ENCODE results near the gene TBC1D5. TPM values are rescaled to one million over a fixed set of nuclear protein-coding genes. Genes with fewer than 3 reads are reported as not detected.
"Not testable (repeated sequence)": the region's sequence is repeated elsewhere in the genome, so short reads cannot be mapped to it uniquely, and the experiment has no call there.

Gene TBC1D5
- total RNA-seq = 32.1 and 33.4 TPM in 2 replicates

GRCh38 chr3:17742102-17742879 is at the start of gene TBC1D5:
Gene TBC1D5, minus strand, starts transcription at chr3:17742631. Its CDS starts 234,061 bp downstream, at chr3:17508570.
- TF ChIP-seq CTCF (conservative IDR thresholded peaks at IDR 0.05; ENCODE audit: low read depth, low read length) = no peak
- DNase-seq (ENCODE audit: low read depth) = no peak
- peak within 1 kb of the TSS; percentile 72 for H3K4me3 ChIP-seq (ENCODE audit: low read depth, low read length)

GRCh38 chr3:17783426-17783825 is 41.0 kb upstream of the TBC1D5 start:
- no peak overlapping the region for H3K4me3 ChIP-seq (ENCODE audit: low read depth, low read length)
- no peak for DNase-seq (ENCODE audit: low read depth)
- TF ChIP-seq CTCF (conservative IDR thresholded peaks at IDR 0.05; ENCODE audit: low read depth, low read length) = no peak

- no peak for DNase-seq (ENCODE audit: low read depth)
- no peak overlapping the region for H3K4me3 ChIP-seq (ENCODE audit: low read depth, low read length)
- TF ChIP-seq CTCF (conservative IDR thresholded peaks at IDR 0.05; ENCODE audit: low read depth, low read length) = no peak
Measured at GRCh38 chr3:17782751-17783150, 40.3 kb upstream of the TBC1D5 start.

- DNase-seq (ENCODE audit: low read depth); H3K4me3 ChIP-seq (ENCODE audit: low read depth, low read length): not testable (repeated sequence)
Measured at GRCh38 chr3:17780369-17780768, 37.9 kb upstream of the TBC1D5 start.

GRCh38 chr3:17779304-17780250 is 37.1 kb upstream of the TBC1D5 start:
- H3K4me3 ChIP-seq (ENCODE audit: low read depth, low read length); DNase-seq (ENCODE audit: low read depth): not testable (repeated sequence)

- not testable (repeated sequence) for H3K4me3 ChIP-seq (ENCODE audit: low read depth, low read length); DNase-seq (ENCODE audit: low read depth)
Measured at GRCh38 chr3:17777326-17777725, 34.9 kb upstream of the TBC1D5 start.

GRCh38 chr3:17775073-17775472 is 32.6 kb upstream of the TBC1D5 start:
- no peak for DNase-seq (ENCODE audit: low read depth)
- H3K4me3 ChIP-seq (ENCODE audit: low read depth, low read length) = no peak overlapping the region
- TF ChIP-seq CTCF (conservative IDR thresholded peaks at IDR 0.05; ENCODE audit: low read depth, low read length) = no peak

GRCh38 chr3:17774180-17774910 is 31.9 kb upstream of the TBC1D5 start:
- not testable (repeated sequence) for H3K4me3 ChIP-seq (ENCODE audit: low read depth, low read length); DNase-seq (ENCODE audit: low read depth)

Data from epithelial cell of proximal tubule (primary cell).